NOMO-1 treated with DMSO at 0.1 percent for 48 hours (cell line): ENCODE results near the gene CDC123.
"Not testable (repeated sequence)": the region's sequence is repeated elsewhere in the genome, so short reads cannot be mapped to it uniquely, and the experiment has no call there.

ENCODE experiments used
- DNase-seq: peaks from one replicate; lab custom pipeline; 2025; ENCODE audit not compliant: unreplicated experiment; lab: John Stamatoyannopoulos, UW

The CDC123 gene

DNA sequence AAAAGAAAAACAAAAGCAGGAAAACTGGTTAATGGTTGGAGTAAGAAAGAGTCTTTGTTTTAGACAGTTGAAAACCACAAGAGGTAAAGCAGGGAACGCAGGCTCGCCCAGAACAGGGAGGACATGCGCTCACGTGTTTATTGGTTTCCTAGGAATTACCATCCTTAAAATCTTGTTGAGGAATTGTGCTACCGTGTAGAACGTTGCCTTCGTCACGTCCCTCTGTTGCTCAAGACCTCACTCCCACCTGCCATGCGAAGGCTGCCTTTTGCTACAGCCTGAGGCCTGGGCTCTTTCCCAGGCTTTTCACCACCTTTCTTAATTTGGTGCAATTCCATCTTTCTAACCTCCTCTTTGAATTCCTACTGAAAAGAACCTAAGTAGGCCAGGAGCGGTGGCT lies 91.8 kb downstream of the CDC123 start:
- no peak for DNase-seq

GRCh38 chr10:12297784-12298183 lies 101.8 kb downstream of the CDC123 start:
- not testable (repeated sequence) for DNase-seq

DNA sequence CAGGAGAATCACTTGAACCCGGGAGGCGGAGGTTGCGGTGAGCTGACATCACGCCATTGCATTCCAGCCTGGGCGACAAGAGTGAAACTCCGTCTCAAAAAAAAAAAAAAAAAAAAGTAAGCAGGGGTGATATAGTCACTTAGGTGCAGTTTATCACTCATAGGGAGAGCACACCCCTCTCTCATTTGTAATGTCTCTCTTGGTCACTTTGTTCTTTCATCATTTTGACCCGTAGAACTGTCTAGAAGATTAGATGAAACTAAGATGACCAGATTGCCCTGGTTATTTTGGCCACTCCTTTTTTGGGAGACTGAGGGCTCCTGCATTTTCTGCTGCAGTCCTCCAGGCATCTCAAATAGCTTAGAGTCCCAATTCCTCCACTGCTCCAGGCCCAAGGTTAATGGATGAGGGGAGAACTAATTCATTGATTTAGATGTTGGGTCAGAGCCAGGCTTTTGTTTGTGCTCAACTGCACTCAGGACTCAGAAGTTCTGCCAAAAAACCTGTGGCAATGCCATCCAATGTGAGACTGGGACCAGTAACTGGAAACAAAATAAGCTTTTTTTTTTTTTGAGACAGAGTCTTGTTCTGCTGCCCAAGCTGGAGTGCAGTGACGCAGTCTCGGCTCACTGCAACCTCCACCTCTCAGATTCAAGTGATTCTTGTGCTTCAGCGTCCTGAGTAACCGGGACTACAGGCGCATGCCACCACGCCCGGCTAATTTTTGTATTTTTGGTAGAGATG lies 103.4 kb downstream of the CDC123 start:
- no peak for DNase-seq
